Glomerular visceral epithelial cell (primary cell): ENCODE measurements around the gene RHOBTB3.
"Not testable (repeated sequence)": the region's sequence is repeated elsewhere in the genome, so short reads cannot be mapped to it uniquely, and the experiment has no call there.

Source experiments
- DNase-seq: peaks from one replicate; pipeline ENCODE4 v3.0.0-alpha.2; 2016; ENCODE audit errors: extremely low spot score

The RHOBTB3 gene, protein sequence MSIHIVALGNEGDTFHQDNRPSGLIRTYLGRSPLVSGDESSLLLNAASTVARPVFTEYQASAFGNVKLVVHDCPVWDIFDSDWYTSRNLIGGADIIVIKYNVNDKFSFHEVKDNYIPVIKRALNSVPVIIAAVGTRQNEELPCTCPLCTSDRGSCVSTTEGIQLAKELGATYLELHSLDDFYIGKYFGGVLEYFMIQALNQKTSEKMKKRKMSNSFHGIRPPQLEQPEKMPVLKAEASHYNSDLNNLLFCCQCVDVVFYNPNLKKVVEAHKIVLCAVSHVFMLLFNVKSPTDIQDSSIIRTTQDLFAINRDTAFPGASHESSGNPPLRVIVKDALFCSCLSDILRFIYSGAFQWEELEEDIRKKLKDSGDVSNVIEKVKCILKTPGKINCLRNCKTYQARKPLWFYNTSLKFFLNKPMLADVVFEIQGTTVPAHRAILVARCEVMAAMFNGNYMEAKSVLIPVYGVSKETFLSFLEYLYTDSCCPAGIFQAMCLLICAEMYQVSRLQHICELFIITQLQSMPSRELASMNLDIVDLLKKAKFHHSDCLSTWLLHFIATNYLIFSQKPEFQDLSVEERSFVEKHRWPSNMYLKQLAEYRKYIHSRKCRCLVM

DNA sequence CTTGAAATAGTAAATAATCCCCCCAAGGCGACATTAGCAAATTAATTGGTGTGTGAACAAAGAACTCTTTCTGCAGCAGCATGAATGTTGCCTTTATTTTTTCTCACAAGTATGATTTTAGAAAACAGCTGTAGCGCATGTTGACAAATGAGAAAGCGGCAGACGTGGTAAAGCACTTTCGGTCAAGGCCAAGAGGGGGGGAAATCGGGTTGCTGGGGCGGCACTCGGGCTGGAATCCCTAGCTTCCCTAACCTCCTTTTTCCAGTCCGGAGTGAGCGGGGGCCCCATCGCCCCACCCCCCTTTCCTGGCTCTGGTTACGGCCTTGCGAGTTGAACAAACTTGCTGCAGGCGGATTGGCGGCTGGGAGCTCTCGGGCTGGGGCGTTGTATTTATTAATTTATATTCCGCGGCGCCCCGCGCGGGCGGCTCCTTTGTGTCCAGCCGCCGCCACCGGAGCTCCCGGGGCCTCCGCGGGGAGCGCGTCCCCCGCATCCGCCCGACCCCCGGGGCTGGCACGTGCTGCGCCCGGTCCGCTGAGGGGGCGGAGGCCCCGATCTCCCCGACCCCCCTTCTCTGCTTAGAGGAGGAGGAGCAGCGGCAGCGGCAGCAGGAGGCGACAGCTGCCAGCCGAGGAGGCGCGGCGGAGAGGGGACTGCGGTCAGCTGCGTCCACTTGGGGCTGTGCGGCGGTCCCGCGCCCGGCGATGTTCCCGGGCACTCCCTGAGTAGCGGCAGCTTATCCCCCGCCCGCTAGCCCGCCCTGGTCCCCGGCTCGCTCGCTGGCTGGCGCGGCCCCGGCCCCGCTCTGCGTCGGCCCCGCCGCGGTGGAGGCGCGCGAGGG, at the start of gene RHOBTB3:
Gene RHOBTB3, plus strand, starts transcription at position 607 of the 841 bp plus-strand sequence. CDS start 347 bp downstream, outside the sequence.
- peak; percentile 94 for DNase-seq

DNA sequence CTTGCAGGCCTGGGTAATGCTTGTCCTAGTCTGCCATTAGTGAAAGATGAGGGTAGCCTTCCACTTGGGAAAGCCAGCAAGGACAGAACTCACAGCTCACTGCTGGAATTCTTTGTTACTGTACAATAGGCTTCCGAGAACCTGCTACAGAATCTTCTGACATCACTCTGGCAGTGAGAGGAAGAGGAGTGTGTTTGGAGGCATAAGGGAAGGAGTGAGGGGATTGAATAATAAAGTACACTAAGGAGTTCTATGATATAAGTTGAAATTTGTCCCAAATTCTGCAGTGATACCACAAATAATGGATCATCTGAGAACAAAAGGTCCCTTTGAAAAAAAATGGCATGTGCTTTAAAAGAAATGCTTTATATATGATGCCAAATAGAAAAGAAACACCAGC, 48.2 kb upstream of the RHOBTB3 start, which contains the start of gene SPATA9:
Gene SPATA9, minus strand, starts transcription at position 101 of the 400 bp plus-strand sequence. CDS start 137 bp downstream, outside the sequence.
- DNase-seq = no peak

DNA sequence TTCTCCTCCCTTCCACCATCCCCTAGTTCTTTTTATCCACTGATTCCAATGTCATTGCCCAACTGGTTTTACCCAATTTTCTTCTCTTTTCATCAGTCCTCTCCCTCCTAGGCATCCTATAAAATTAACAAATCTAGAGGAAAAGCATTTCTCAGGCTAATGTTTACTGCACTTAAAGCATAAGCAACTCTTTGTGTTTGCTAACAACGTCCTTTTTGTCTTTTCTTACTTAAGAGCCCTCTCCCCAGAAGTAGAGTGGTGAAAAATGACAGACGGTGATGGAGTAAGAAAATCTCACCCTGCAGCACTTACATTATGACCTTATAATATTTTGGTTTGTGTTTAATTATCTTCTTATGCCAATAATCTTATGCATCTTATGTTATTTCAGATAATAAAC, 46.8 kb upstream of the RHOBTB3 start:
- DNase-seq = no peak

DNA sequence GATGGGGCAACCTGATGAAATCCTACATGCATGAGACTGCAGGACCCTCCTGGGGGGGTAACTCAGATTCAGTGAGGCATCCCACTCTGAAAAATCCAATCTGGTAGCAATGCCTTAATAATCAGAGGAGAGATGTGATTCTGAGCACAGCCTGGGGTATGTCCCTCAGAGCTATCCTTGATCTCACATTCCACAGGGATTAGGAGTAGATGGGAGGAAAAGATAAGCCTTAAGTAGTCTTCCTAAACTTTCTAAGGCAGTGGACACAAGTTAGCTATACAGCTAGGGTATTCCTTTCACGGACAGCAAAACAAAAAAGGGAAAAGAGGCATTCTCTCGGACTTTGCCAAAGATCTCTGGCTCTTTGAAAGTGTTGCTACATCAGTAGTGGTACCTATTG, 44.5 kb upstream of the RHOBTB3 start:
- DNase-seq = no peak

DNA sequence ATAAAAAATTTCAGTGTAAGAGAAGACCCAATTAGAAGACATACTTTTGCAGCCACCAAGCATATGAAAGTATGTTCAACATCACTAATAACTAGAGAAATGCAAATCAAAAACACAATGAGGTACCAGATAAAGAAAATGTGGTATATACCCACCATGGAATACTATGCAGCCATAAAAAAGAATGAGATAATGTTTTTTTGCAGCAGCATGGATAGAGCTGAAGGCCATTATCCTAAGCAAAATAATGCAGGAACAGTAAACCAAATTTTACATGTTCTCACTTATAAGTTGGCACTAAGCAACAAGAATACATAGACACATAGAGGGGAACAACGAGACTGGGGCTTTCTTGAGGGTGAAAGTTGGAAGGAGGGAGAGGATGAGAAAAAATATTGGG, 41.5 kb upstream of the RHOBTB3 start:
- DNase-seq = no peak

DNA sequence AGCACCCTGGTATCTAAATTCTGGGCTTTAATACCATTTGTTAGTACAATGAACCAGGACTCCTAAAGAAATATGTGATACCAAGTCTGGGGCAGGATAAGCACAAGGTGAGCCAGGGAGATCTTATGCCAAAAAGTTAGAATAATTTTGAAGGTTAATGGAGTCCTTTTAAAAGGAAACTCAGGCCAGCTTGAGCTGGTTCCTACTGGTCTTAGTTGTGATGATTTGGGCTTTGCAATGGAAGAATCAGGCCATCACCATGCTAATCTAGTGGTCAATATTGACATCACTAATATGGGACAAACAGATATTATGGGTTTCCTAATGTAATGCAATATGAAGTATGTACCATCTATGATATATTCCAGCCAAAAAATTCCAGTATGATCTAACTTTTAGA, 40.8 kb upstream of the RHOBTB3 start:
- no peak for DNase-seq

DNA sequence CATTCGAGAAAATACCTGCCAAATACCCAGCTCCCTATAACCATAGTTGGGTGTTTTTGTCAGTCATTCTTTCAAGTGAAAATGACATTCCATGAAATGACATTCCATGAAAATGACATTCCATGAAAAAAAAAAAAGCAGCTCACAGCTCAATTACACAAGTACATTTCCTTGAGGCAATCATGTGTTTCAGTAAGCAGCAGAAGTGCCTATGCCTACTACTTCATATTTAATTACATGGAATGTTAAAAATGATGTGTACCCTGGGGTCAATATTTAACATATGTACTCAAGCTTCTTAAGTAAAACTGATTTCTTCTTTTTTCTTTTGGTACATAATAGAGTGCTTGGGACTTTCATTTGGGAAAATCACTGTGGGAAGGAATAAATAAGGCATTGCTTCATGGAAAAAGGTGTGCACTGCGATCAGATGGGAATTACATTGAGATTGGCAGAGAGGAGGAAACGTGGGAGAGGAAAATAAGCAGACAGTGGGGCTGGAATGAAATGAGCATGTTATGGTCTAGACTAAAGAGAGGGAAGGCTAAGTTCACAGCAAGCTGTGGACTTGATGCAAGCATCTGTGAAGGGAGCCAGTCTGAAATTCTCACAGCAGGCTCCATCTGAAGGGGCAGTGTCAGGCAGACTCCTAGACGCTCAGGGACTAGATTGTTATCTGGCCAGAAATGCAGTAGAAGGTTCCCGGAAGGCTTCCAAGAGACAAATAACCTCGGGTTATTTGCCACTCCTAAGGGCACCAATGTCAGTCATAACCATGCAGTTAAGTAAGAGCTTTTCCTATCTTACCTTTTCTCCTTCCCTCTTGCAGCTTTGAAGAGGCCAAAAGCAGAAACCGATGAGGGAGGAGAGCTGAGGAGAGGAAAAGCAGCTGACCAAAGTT, 33.1 kb upstream of the RHOBTB3 start:
- DNase-seq = peak; percentile 42

DNA sequence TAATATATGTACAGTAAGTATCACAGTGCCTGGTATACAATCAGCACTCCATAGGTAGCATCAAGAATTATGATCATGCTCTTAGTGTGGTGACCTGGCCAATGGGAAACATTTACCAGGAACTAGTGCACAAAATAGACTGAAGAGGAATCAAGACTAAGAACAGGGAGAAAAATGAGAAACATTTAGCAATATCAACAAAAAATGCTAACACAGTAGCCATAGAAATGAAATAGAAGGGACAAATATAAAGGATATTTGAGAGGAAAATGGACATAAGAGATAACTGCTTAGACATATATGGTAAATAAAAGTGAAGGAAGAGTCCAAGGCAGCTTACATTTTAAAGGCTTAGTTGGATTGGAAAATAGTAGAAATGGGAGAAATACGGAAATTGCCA, 31.8 kb upstream of the RHOBTB3 start:
- no peak for DNase-seq

DNA sequence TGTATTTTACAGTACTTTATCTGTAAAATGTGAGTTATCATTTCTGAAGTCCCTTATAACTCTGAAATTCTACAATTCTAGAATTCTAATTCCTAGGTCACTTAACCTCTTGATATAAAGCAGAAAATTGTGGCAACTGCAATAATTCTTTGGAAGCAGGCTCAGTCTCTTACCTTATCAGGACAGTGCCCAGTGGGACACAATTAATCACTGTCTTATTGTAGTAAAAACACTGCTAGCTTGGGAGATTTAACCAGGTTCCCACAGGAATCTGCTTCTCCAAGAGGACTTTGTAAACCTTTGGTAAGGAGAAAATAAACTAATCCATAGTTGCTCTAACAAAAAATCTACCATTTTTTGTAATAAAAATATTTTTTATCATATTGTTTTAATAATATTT, 30.1 kb upstream of the RHOBTB3 start:
- DNase-seq = no peak

DNA sequence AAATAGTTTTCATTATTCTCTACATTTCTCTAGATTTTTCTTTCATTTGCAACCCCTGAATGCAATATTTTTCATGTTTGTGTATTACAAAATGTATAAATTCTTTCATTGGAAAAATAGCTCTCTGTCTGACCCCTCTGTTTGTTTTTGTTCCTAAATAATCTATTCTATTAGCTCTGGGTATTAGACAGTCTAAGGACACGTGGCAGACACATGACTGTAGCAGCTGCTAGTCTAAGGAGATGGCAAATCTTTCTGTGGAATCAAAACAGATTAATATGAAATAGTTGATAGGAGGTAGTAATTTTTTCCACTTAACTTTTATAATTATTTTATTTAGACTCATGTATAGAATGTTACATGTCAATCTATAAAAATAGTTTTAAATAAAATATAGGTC, 27.0 kb upstream of the RHOBTB3 start:
- DNase-seq = no peak

DNA sequence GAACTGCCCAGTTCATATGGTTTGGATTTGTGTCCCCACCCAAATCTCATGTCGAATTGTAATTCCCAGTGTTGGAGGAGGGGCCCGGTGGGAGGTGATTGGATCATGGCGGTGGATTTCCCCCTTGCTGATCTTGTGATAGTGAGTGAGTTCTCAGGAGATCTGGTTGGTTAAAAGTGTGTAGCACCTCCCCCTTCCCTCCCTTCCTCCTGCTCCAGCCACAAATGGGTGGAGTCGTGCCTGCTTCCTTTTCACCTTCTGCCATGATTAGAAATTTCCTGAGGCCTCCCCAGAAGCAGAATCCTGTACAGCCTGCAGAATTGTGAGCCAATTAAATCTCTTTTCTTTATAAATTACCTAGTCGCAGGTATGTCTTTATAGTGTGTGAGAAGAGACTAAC, 24.9 kb upstream of the RHOBTB3 start:
- not testable (repeated sequence) for DNase-seq

DNA sequence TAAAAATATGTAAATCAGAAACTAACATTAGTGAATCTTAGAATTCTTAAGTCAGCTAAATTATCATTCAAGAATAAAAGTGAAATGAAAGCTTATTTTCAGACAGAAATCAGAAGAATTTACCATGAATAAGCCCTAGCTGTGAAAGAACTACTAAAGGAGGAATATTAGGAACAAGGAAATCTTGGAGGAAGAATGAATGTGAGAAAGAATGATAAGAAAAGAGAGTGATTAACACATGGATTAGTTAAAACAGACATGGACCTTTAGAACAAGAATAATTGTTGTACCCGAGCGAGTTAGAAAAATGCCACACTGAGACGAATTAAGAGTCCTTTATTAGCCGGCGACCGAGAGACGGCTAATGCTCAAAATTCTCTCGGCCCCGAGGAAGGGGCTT, 24.1 kb upstream of the RHOBTB3 start:
- DNase-seq = no peak

DNA sequence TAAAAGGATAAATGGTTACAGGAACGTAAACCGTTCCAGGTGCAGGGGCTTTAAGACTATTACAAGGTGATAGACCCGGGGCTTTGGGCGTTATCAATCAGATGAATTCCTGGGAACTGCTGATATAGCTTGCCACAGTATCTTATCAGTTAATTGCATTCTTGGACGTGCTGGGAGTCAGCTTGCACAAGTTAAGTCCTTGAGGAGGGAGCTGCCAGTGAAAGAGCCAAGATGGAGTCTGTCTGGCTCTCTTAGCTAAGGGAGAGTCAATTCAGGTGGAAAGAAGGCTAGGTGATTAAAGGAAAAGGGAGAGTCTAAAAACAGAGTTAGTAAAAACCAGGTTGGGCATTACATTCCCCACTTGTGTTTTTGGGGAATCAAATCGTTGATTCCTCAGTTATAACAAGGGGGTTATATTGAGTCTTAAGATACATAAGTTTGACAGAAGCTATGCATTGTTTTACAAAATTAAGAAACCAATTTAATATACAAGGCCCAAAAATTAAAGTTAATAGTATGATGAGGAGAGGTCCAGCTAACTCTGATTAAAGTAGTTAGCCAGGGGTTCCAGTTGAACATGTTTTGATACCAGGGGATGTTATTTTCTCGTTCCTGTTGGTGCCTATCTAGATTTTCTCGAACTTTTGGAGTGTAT, 23.5 kb upstream of the RHOBTB3 start:
- not testable (repeated sequence) for DNase-seq

DNA sequence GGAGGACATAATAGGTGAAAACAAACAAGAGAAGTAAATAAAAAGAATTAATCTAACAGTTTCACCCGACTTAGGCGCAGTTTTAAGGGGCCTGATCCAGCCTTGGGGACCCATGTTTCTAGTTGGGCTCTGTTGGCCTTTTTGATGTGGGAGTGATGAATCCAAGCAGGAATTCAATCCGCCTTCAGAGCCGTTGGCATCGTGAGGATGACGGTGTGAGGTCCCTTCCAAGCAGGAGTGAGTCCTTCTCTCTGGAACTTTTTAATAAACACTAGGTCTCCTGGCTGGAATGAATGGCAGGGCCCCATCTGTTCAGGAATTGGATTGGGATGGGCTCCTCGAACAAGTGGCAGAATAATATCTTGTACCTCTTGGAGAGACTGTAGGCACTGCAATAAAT, 22.3 kb upstream of the RHOBTB3 start:
- no peak for DNase-seq

DNA sequence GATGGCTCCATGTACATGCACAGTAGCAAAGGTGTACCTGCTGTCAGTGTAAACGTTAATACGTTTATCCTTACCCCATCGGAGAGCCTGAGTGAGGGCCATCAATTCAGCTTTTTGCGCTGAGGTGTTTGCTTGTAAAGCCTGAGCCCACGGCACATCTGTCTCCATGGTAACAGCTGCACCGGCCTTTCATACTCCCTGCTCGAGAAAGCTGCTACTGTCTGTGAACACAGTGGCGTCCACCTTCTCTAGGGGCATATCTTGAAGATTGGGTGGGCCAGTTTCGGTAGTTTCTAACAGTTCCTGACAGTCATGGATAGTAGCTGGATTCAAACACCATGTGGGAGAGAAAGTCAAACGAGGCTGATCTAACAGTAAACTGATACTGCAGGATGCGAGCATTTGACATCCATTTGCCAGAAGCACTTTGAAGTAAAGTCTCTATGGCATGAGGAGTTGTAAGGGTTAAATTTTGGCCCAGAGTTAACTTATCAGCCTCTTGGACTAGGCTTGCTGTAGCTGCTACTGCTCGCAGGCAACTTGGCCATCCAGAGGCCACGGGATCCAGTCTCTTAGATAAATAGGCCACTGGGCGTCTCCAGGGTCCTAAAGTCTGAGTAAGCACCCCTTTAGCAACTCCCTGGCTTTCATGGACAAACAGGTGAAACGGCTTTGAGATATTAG, 21.0 kb upstream of the RHOBTB3 start:
- no peak for DNase-seq

DNA sequence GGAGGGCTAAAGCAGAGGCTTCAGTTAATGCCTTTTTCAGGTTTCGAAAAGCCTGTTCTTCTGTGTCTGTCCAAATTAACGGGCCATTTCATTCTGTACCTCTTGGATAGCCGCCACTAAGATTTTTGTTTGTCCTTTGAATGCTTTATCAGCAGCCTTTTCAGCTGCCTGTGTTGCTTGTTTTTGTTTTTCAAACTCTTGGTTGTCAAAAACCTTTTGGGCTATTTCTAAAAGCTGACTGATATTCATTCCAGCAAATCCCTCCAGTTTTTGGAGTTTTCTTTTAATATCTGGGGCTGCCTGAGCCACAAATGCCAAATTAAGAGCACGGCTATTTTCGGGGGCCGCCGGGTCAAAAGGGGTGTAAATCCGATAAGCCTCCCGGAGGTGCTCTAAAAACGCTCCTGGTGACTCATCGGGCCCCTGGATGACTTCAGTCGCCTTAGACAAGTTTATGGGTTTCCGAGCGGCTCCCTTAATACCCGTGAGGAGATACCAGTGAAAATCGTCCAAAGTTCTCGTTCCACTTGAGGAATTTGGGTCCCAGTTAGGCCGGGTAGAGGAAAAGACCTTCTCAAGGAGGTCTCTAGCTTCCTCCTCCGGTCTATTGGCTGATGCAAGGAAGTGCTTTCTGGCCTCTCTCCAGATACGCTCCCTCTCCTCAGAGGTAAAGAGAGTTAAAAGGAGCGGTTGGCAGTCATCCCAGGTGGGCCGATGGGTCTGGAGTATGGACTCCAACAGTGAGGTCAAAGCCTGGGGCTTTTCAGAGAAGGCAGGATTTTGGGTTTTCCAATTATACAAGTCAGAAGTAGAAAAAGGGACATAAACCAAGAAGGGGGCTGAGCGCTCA, 20.3 kb upstream of the RHOBTB3 start:
- not testable (repeated sequence) for DNase-seq

DNA sequence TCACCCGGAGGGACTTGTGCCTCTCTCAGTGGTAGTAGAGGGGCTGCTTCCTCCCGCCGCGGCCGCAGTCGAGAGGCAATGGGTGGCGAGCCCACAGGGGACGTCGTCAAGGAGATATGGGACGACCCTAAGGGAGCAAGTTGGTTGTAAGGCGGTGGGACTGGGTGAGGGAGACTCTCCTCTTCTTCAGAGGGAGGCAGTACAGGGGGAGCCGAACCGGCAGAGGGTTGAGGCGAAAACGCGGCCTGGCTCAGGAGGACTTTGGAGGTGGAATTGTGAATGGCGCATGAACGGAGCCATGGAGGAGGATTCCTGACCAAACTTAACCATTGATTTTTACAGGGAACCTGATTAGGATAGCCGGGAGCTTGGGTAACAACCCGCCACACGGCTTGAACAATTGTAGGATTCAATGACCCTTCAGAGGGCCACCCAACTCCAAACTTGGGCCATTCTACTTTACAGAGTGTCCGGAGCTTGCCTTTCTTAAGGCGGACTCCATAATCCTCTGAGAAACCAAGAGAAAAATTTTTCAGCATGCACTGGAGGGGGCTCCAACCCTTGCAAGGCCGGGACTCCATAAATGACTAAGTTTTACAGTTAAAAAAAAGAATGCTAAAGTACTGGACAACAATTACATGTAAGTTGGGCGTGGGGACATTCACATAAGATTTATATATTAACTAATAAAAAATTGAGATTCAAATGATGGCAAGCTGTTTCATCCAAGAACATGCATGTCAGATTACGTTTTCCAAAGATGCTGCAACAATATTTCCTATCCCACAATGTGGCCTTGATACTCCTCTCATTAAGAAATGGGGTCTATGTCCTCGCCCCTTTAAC, 19.4 kb upstream of the RHOBTB3 start:
- no peak for DNase-seq

DNA sequence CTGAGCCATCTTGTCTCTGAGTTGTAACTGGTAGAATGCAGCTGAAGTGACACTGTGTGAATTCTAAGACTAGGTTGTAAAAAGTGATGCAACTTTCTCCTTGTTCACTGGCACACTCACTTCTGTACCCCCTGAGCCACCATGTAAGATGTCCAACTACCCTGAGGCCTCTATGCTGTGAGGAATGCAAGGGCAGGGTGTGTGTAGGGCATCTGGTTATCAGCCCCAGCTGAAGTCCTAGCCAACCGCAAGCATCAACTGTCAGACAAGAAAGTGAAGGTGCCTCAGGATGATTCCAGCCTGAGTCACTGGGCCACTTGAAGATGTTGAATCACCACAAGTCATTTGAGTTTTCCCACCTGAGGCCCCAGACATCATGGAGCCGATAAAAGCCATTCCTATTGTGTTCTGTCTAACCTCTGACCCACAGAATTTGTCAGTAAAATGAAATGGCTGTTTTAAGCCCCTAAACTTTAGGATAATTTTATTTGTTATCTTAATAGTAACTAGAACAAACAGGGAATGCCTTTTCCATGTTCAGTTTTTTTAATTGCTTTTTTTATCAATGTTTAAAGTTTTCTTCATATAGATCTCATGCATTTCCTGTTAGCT, 18.7 kb upstream of the RHOBTB3 start:
- peak; percentile 97 for DNase-seq
